Measurements from ENCODE around the gene RAF1. TPM values are rescaled to one million over a fixed set of nuclear protein-coding genes. Genes with fewer than 3 reads are reported as not detected.

Gene RAF1
- total and polyA plus RNA-seq, 2 donors (not counting 1 experiment from before 2014, with no cell fraction given), result 84.3 to 126 TPM

GRCh38 chr3:12598890-12599289, 65.0 kb downstream of the RAF1 start:
- H3K9me3 Mint-ChIP-seq (ENCODE audit: insufficient read depth), result no peaks in the 10 kb centered on the region
- CTCF ChIA-PET, result interaction anchor here (1.2 kb wide), 1 partner anchor 243 kb away, joined by 3 read pairs; the partner anchor contains the start of gene RPL32

GRCh38 chr3:12593473-12593872, 70.4 kb downstream of the RAF1 start:
- H3K4me3 ChIP-seq (ENCODE audit: control extremely low read depth in 1 of 5, extremely low read depth in 1 of 5, insufficient read depth in 1 of 5, low read depth in 2 of 5, low read length in 4 of 5), result no peak overlapping the region
- H3K4me2 ChIP-seq (replicated peaks; ENCODE audit: low read depth, low read length, poor library complexity, severe bottlenecking), result no peak overlapping the region
- no peaks in the 10 kb centered on the region for H4K20me1 ChIP-seq (ENCODE audit: control insufficient read depth, insufficient read depth, low read length, poor library complexity, severe bottlenecking)
- WGBS (ENCODE audit: insufficient coverage), result no CpG with 5 or more reads among the region's 3 CpGs
- no peaks in the 10 kb centered on the region for H3K9me3 ChIP-seq (ENCODE audit: control extremely low read depth in 1 of 3, control insufficient read depth in 2 of 3, insufficient read depth in 1 of 3, low read length in 2 of 3)
- peaks cover 4% of the 10 kb centered on the region for H3K79me2 ChIP-seq (ENCODE audit: control insufficient read depth, insufficient read depth, low read length)
- Mint-ChIP-seq H3K9me3 (ENCODE audit: insufficient read depth) (no peaks in the 10 kb centered on the region), H3K27me3 (no peaks in the 10 kb centered on the region), H3K27ac (peak overlapping the region; percentile 10), H3K4me1 (peaks cover 20% of the 10 kb centered on the region), H3K4me3 (no peak overlapping the region)
- ChIA-PET POLR2A (no interaction called here), CTCF (no interaction called here)
- no peak for DNase-seq
- TF ChIP-seq CTCF (IDR thresholded peaks at IDR 0.05) (no peak), EZH2 (IDR thresholded peaks at IDR 0.05; ENCODE audit: borderline replicate concordance, insufficient read depth, low read depth, low read length, poor library complexity, severe bottlenecking) (no peak)
- peaks cover 0 to 69% of the 10 kb centered on the region in 2 experiments for H3K36me3 ChIP-seq (replicated peaks in 1 of 2; ENCODE audit: control extremely low read depth in 1 of 2, control insufficient read depth in 1 of 2, extremely low read depth in 1 of 2, insufficient read depth in 2 of 2, low read length in 1 of 2)
- intact Hi-C loops (cut with micrococcal nuclease), result no loop called here
- peaks cover 12 to 15% of the 10 kb centered on the region in 2 donors for H3K4me1 ChIP-seq (ENCODE audit: control insufficient read depth in 2 of 2, insufficient read depth in 2 of 2, low read length in 2 of 2)
- no peak overlapping the region for H2AFZ ChIP-seq (ENCODE audit: insufficient read depth, low read depth, low read length, poor library complexity, severe bottlenecking)
- no peak for ATAC-seq (ENCODE audit: low read depth)
- H3K27ac ChIP-seq (ENCODE audit: low read length in 2 of 2), result no peak overlapping the region
- H3K9ac ChIP-seq (ENCODE audit: low read length), result no peak overlapping the region
- no peaks in the 10 kb centered on the region for H3K27me3 ChIP-seq (replicated peaks in 1 of 4; ENCODE audit: control extremely low read depth in 1 of 4, control insufficient read depth in 3 of 4, insufficient read depth in 4 of 4, low read length in 3 of 4)

More at GRCh38 chr3:12598890-12599289, 65.0 kb downstream of the RAF1 start:
- Histone ChIP-seq H2AFZ (ENCODE audit: insufficient read depth, low read depth, low read length, poor library complexity, severe bottlenecking) (no peak overlapping the region), H3K4me2 (replicated peaks; ENCODE audit: low read depth, low read length, poor library complexity, severe bottlenecking) (no peak overlapping the region), H3K36me3 (replicated peaks in 1 of 2; ENCODE audit: control extremely low read depth in 1 of 2, control insufficient read depth in 1 of 2, extremely low read depth in 1 of 2, insufficient read depth in 2 of 2, low read length in 1 of 2) (peaks cover 13 to 79% of the 10 kb centered on the region in 2 experiments), H3K79me2 (ENCODE audit: control insufficient read depth, insufficient read depth, low read length) (peaks cover 4% of the 10 kb centered on the region), H3K9me3 (ENCODE audit: control extremely low read depth in 1 of 3, control insufficient read depth in 2 of 3, insufficient read depth in 1 of 3, low read length in 2 of 3) (no peaks in the 10 kb centered on the region), H3K4me1 (ENCODE audit: control insufficient read depth in 2 of 2, insufficient read depth in 2 of 2, low read length in 2 of 2) (no peaks in the 10 kb centered on the region), H3K27me3 (replicated peaks in 1 of 4; ENCODE audit: control extremely low read depth in 1 of 4, control insufficient read depth in 3 of 4, insufficient read depth in 4 of 4, low read length in 3 of 4) (no peaks in the 10 kb centered on the region), H3K4me3 (ENCODE audit: control extremely low read depth in 1 of 5, extremely low read depth in 1 of 5, insufficient read depth in 1 of 5, low read depth in 2 of 5, low read length in 4 of 5) (no peak overlapping the region), H3K27ac (ENCODE audit: low read length in 2 of 2) (no peak overlapping the region), H3K9ac (ENCODE audit: low read length) (no peak overlapping the region), H4K20me1 (ENCODE audit: control insufficient read depth, insufficient read depth, low read length, poor library complexity, severe bottlenecking) (no peaks in the 10 kb centered on the region)
- no peak overlapping the region for H3K4me3 Mint-ChIP-seq
- DNase-seq, result no peak
- H3K27me3 Mint-ChIP-seq, result no peaks in the 10 kb centered on the region
- H3K27ac Mint-ChIP-seq, result no peak overlapping the region
- no peak for ATAC-seq (ENCODE audit: low read depth)
- intact Hi-C loops (cut with micrococcal nuclease), result no loop called here
- no peaks in the 10 kb centered on the region for H3K4me1 Mint-ChIP-seq
- POLR2A ChIA-PET, result no interaction called here
- TF ChIP-seq CTCF (IDR thresholded peaks at IDR 0.05), result no peak
- no peak for TF ChIP-seq EZH2 (IDR thresholded peaks at IDR 0.05; ENCODE audit: borderline replicate concordance, insufficient read depth, low read depth, low read length, poor library complexity, severe bottlenecking)

Measured in B cell (primary cell).